ENCODE data around the gene RPL18A. TPM values are rescaled to one million over a fixed set of nuclear protein-coding genes. Genes with fewer than 3 reads are reported as not detected.

The RPL18A gene
- total and polyA plus RNA-seq, 2 of the 13 experiments (the other 11 are each of a cell fraction or from before 2014, with no cell fraction given) = 1,471 to 2,004 TPM

GRCh38 chr19:17889609-17890214, 30.0 kb downstream of the RPL18A start (continued):
- TF ChIP-seq, protein P1, sequence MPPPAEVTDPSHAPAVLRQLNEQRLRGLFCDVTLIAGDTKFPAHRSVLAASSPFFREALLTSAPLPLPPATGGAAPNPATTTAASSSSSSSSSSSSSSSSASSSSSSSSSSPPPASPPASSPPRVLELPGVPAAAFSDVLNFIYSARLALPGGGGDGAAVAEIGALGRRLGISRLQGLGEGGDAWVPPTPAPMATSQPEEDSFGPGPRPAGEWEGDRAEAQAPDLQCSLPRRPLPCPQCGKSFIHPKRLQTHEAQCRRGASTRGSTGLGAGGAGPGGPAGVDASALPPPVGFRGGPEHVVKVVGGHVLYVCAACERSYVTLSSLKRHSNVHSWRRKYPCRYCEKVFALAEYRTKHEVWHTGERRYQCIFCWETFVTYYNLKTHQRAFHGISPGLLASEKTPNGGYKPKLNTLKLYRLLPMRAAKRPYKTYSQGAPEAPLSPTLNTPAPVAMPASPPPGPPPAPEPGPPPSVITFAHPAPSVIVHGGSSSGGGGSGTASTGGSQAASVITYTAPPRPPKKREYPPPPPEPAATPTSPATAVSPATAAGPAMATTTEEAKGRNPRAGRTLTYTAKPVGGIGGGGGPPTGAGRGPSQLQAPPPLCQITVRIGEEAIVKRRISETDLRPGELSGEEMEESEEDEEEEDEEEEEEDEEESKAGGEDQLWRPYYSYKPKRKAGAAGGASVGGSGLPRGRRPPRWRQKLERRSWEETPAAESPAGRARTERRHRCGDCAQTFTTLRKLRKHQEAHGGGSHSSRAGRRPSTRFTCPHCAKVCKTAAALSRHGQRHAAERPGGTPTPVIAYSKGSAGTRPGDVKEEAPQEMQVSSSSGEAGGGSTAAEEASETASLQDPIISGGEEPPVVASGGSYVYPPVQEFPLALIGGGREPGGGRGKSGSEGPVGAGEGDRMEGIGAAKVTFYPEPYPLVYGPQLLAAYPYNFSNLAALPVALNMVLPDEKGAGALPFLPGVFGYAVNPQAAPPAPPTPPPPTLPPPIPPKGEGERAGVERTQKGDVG (CRISPR knock-in tag; IDR thresholded peaks at IDR 0.05; ENCODE audit: borderline replicate concordance) = no peak
- 0 out of 2 replicates have a peak, but pooled peaks have one; percentile 34 for TF ChIP-seq ZBTB42 (CRISPR knock-in tag; IDR thresholded peaks at IDR 0.05)
- no peak for TF ChIP-seq FOXM1 (CRISPR knock-in tag; IDR thresholded peaks at IDR 0.05)
- TF ChIP-seq IRF2 (CRISPR knock-in tag; IDR thresholded peaks at IDR 0.05) = no peak
- TF ChIP-seq, protein P2, sequence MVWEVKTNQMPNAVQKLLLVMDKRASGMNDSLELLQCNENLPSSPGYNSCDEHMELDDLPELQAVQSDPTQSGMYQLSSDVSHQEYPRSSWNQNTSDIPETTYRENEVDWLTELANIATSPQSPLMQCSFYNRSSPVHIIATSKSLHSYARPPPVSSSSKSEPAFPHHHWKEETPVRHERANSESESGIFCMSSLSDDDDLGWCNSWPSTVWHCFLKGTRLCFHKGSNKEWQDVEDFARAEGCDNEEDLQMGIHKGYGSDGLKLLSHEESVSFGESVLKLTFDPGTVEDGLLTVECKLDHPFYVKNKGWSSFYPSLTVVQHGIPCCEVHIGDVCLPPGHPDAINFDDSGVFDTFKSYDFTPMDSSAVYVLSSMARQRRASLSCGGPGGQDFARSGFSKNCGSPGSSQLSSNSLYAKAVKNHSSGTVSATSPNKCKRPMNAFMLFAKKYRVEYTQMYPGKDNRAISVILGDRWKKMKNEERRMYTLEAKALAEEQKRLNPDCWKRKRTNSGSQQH (CRISPR knock-in tag; IDR thresholded peaks at IDR 0.05; ENCODE audit: low read depth) = peak; percentile 78; the same call in 1 of the 2 replicates
- TF ChIP-seq, protein P3, sequence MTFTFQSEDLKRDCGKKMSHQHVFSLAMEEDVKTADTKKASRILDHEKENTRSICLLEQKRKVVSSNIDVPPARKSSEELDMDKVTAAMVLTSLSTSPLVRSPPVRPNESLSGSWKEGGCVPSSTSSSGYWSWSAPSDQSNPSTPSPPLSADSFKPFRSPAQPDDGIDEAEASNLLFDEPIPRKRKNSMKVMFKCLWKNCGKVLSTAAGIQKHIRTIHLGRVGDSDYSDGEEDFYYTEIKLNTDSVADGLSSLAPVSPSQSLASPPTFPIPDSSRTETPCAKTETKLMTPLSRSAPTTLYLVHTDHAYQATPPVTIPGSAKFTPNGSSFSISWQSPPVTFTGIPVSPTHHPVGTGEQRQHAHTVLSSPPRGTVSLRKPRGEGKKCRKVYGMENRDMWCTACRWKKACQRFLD (CRISPR knock-in tag; IDR thresholded peaks at IDR 0.05; ENCODE audit: borderline replicate concordance) = 0 out of 2 replicates have a peak, but pooled peaks have one; percentile 47
- no peak; the same call in 1 of the 2 replicates for TF ChIP-seq JDP2 (CRISPR knock-in tag; IDR thresholded peaks at IDR 0.05; ENCODE audit: borderline replicate concordance)
- TF ChIP-seq AHDC1 (CRISPR knock-in tag; IDR thresholded peaks at IDR 0.05; ENCODE audit: borderline replicate concordance) = no peak
- TF ChIP-seq ZBTB25 (CRISPR knock-in tag; IDR thresholded peaks at IDR 0.05) = peak; percentile 57; the same call in 1 of the 2 replicates
- TF ChIP-seq PATZ1 (CRISPR knock-in tag; IDR thresholded peaks at IDR 0.05) = peak; percentile 40; the same call in 1 of the 2 replicates
- no peak for TF ChIP-seq ZNF7 (CRISPR knock-in tag; IDR thresholded peaks at IDR 0.05)
- no peak for TF ChIP-seq HOXA3 (CRISPR knock-in tag; IDR thresholded peaks at IDR 0.05)
- no peak for TF ChIP-seq ZNF629 (CRISPR knock-in tag; conservative IDR thresholded peaks at IDR 0.05)

Measured in HepG2 (cell line).